H1 (cell line): ENCODE data around the gene NME3. TPM values are rescaled to one million over a fixed set of nuclear protein-coding genes. Genes with fewer than 3 reads are reported as not detected.

ENCODE experiments used
- CTCF ChIA-PET: fragments of 300-600 bp; sonication (Branson Sonifier 250); formaldehyde crosslinking; loops from one replicate; lab custom pipeline; 2021; ENCODE audit not compliant: partially characterized antibody; lab: Charles Lee
- POLR2A ChIA-PET: fragments of 300-600 bp; sonication (Branson Sonifier 250); formaldehyde crosslinking; loops from one replicate; lab custom pipeline; 2021; ENCODE audit warnings: inconsistent platforms; ENCODE audit not compliant: partially characterized antibody; lab: Charles Lee
- DNase-seq, 2 experiments: peaks; one replicate each; pipeline versions ENCODE4 v3.0.0 to v3.0.0-alpha.2; 2010 to 2022; ENCODE audit warnings: low spot score in 2 of 2, low read depth in 1 of 2, mixed read lengths in 1 of 2
- FAIRE-seq: peaks from 2 replicates; lab custom pipeline; 2011; peaks lifted over from hg19 to GRCh38; lab: Jason Lieb, UNC
- H2AFZ ChIP-seq: 2 replicates; pipeline ENCODE4 v1.8.1; 2012; ENCODE audit warnings: low read length, inconsistent platforms
- H2AK5ac ChIP-seq: 2 replicates; pipeline ENCODE4 v1.6.1; 2013; ENCODE audit warnings: low read depth, low read length
- H2BK120ac ChIP-seq: replicated peaks from 2 replicates; pipeline ENCODE3; 2013; ENCODE audit warnings: low read depth, low read length, inconsistent platforms
- H2BK12ac ChIP-seq: 2 replicates; pipeline ENCODE4 v1.6.1; 2013; ENCODE audit warnings: low read depth, low read length
- H2BK15ac ChIP-seq: 2 replicates; pipeline ENCODE4 v1.6.1; 2013; ENCODE audit warnings: low read length
- H2BK20ac ChIP-seq: 2 replicates; pipeline ENCODE4 v1.6.1; 2013; ENCODE audit warnings: low read length
- H2BK5ac ChIP-seq: 2 replicates; pipeline ENCODE4 v1.6.1; 2013; ENCODE audit warnings: low read depth, low read length
- H3K14ac ChIP-seq: 2 replicates; pipeline ENCODE4 v1.6.1; 2013; ENCODE audit warnings: inconsistent platforms; ENCODE audit not compliant: insufficient read length
- H3K18ac ChIP-seq: 2 replicates; pipeline ENCODE4 v1.6.1; 2013; ENCODE audit warnings: low read length; ENCODE audit errors: extremely low read depth
- H3K23ac ChIP-seq: 2 replicates; pipeline ENCODE4 v1.6.1; 2013; ENCODE audit warnings: inconsistent platforms; ENCODE audit not compliant: insufficient read length
- H3K23me2 ChIP-seq: 2 replicates; pipeline ENCODE4 v1.6.1; 2013; ENCODE audit warnings: low read depth, low read length
- H3K27ac ChIP-seq: 2 replicates; pipeline ENCODE4 v1.6.1; 2011; ENCODE audit warnings: low read depth, low read length, inconsistent platforms
- H3K27me3 ChIP-seq, 4 experiments: replicated peaks in 1 of 4; 1 replicate in 1 of 4; 2 replicates in 3 of 4; pipeline versions ENCODE4 v1.6.1 to v1.8.1; 2011 to 2013; ENCODE audit warnings: low read length in 3 of 4, mild to moderate bottlenecking in 3 of 4, inconsistent platforms in 2 of 4, mixed read lengths in 2 of 4, moderate library complexity in 1 of 4; ENCODE audit not compliant: control insufficient read depth in 3 of 4, insufficient read depth in 3 of 4; ENCODE audit errors: extremely low read depth in 1 of 4
- H3K36me3 ChIP-seq, 4 experiments: 2 replicates each; pipeline versions ENCODE4 v1.6.1 to v1.8.1; 2011 to 2013; ENCODE audit warnings: mild to moderate bottlenecking in 4 of 4, low read length in 3 of 4, moderate library complexity in 2 of 4, control low read depth in 1 of 4, inconsistent platforms in 1 of 4; ENCODE audit not compliant: insufficient read depth in 4 of 4, control insufficient read depth in 2 of 4
- H3K4ac ChIP-seq: replicated peaks from 2 replicates; pipeline ENCODE3; 2013; ENCODE audit warnings: low read length, low read depth, mixed read lengths, inconsistent platforms; ENCODE audit not compliant: insufficient read length
- H3K4me1 ChIP-seq, 4 experiments: replicated peaks in 1 of 4; 1 replicate in 1 of 4; 2 replicates in 3 of 4; pipeline versions ENCODE4 v1.6.1 to v1.8.1; 2011 to 2013; ENCODE audit warnings: low read length in 3 of 4, inconsistent platforms in 2 of 4, mixed read lengths in 1 of 4; ENCODE audit not compliant: insufficient read depth in 4 of 4, control insufficient read depth in 3 of 4
- H3K4me2 ChIP-seq, 2 experiments: 2 replicates each; pipeline versions ENCODE4 v1.6.1 to v1.8.1; 2011 to 2013; ENCODE audit warnings: low read depth in 2 of 2, low read length in 2 of 2, control low read depth in 1 of 2, inconsistent platforms in 1 of 2, mild to moderate bottlenecking in 1 of 2; ENCODE audit not compliant: insufficient read depth in 1 of 2
- H3K4me3 ChIP-seq, 4 experiments: fragments of 200-600, 300-600 bp in 1 of 4; sonication (generic), shearing (Covaris generic), sonication (Bioruptor Twin) in 1 of 4; 2 replicates each; pipeline versions ENCODE4 v1.5.1 to v1.8.1; 2011 to 2016; ENCODE audit warnings: low read length in 4 of 4, low read depth in 3 of 4, control low read depth in 2 of 4, inconsistent platforms in 2 of 4, mild to moderate bottlenecking in 2 of 4, mixed read lengths in 1 of 4, moderate library complexity in 1 of 4; ENCODE audit not compliant: insufficient read depth in 2 of 4; ENCODE audit errors: extremely low read depth in 1 of 4
- H3K56ac ChIP-seq: replicated peaks from 2 replicates; pipeline ENCODE3; 2013; ENCODE audit warnings: low read depth, mild to moderate bottlenecking, mixed read lengths, low read length, inconsistent platforms; ENCODE audit not compliant: insufficient read length
- H3K79me1 ChIP-seq: 2 replicates; pipeline ENCODE4 v1.6.1; 2013; ENCODE audit warnings: low read depth, low read length, control low read depth
- H3K79me2 ChIP-seq, 2 experiments: 2 replicates each; pipeline versions ENCODE4 v1.6.1 to v1.8.1; 2012 to 2013; ENCODE audit warnings: low read length in 2 of 2, mild to moderate bottlenecking in 2 of 2, inconsistent platforms in 1 of 2; ENCODE audit not compliant: insufficient read depth in 2 of 2, control insufficient read depth in 1 of 2
- H3K9ac ChIP-seq, 4 experiments: replicated peaks in 1 of 4; 1 replicate in 1 of 4; 2 replicates in 3 of 4; pipeline versions ENCODE4 v1.6.1 to v1.8.1; 2011 to 2013; ENCODE audit warnings: low read depth in 3 of 4, low read length in 3 of 4, control low read depth in 2 of 4, mild to moderate bottlenecking in 2 of 4, moderate library complexity in 2 of 4, inconsistent platforms in 1 of 4; ENCODE audit errors: extremely low read depth in 1 of 4
- H3K9me3 ChIP-seq, 2 experiments: 2 replicates each; pipeline versions ENCODE4 v1.6.1 to v1.8.1; 2012 to 2013; ENCODE audit warnings: mild to moderate bottlenecking in 2 of 2, moderate library complexity in 2 of 2, control low read depth in 1 of 2, inconsistent platforms in 1 of 2, low read depth in 1 of 2, low read length in 1 of 2, mixed read lengths in 1 of 2; ENCODE audit not compliant: insufficient read depth in 2 of 2
- H4K20me1 ChIP-seq, 2 experiments: replicated peaks in 1 of 2; 2 replicates each; pipeline versions ENCODE3 to v1.8.1; 2011 to 2013; ENCODE audit warnings: inconsistent platforms in 2 of 2, low read length in 2 of 2, mild to moderate bottlenecking in 1 of 2; ENCODE audit not compliant: insufficient read depth in 2 of 2, control insufficient read depth in 1 of 2
- H4K5ac ChIP-seq: 2 replicates; pipeline ENCODE4 v1.6.1; 2013; ENCODE audit warnings: low read length, low read depth, mixed read lengths, inconsistent platforms; ENCODE audit not compliant: insufficient read length
- H4K8ac ChIP-seq: 2 replicates; pipeline ENCODE4 v1.8.0; 2013; ENCODE audit warnings: mild to moderate bottlenecking, moderate library complexity, low read length, inconsistent platforms; ENCODE audit not compliant: insufficient read depth; ENCODE audit errors: extremely low read depth
- H4K91ac ChIP-seq: replicated peaks from 2 replicates; pipeline ENCODE3; 2013; ENCODE audit warnings: low read length, mixed read lengths, inconsistent platforms; ENCODE audit not compliant: insufficient read length
- CBX5 ChIP-seq: fragments of 300-800, 300-1000 bp; sonication (generic); IDR thresholded peaks from 2 replicates; pipeline ENCODE4 v1.7.1; 2016; ENCODE audit warnings: antibody characterized with exemption, low read length, low read depth
- CBX8 ChIP-seq: fragments of 300-800, 300-1000 bp; sonication (generic); IDR thresholded peaks from 2 replicates; pipeline ENCODE4 v1.7.1; 2016; ENCODE audit warnings: low read depth, low read length, borderline replicate concordance
- GABPA ChIP-seq: IDR thresholded peaks from 2 replicates; pipeline ENCODE4 v1.6.1; 2011; ENCODE audit warnings: mild to moderate bottlenecking, low read length, moderate library complexity, borderline replicate concordance; ENCODE audit not compliant: insufficient read depth
- JUN ChIP-seq: IDR thresholded peaks from 2 replicates; pipeline ENCODE4 v1.6.1; 2011; ENCODE audit warnings: low read depth, mild to moderate bottlenecking, improper control_type of control experiment, low read length
- KDM4A ChIP-seq: IDR thresholded peaks from one replicate; pipeline ENCODE4 v1.7.1; 2012; ENCODE audit warnings: low read depth, mild to moderate bottlenecking, moderate library complexity, low read length, inconsistent platforms; ENCODE audit not compliant: severe bottlenecking
- PHF8 ChIP-seq: fragments of 200-600 bp; sonication (generic); conservative IDR thresholded peaks from 2 replicates; pipeline ENCODE4 v1.7.1; 2012; ENCODE audit warnings: low read depth, mild to moderate bottlenecking, inconsistent platforms, low read length, moderate library complexity
- POLR2A ChIP-seq, 2 experiments: IDR thresholded peaks; 1 replicate in 1 of 2; 2 replicates in 1 of 2; pipeline ENCODE4 v1.6.1; 2011; ENCODE audit warnings: low read depth in 2 of 2, low read length in 2 of 2, mild to moderate bottlenecking in 2 of 2; ENCODE audit errors: control extremely low read depth in 1 of 2
- RBBP5 ChIP-seq: IDR thresholded peaks from 2 replicates; pipeline ENCODE4 v1.7.1; 2012; ENCODE audit warnings: low read depth, mild to moderate bottlenecking, inconsistent platforms, low read length, moderate library complexity, borderline replicate concordance
- RFX5 ChIP-seq: IDR thresholded peaks from 2 replicates; pipeline ENCODE4 v1.6.1; 2011; ENCODE audit warnings: low read depth, low read length, improper control_type of control experiment, borderline replicate concordance
- SAP30 ChIP-seq: fragments of 300-600 bp; sonication (generic); IDR thresholded peaks from 2 replicates; pipeline ENCODE4 v1.7.1; 2012; ENCODE audit warnings: low read length, moderate library complexity, mild to moderate bottlenecking, inconsistent platforms; ENCODE audit not compliant: insufficient read depth, insufficient replicate concordance
- WGBS, 2 experiments: shearing (Covaris generic) in 1 of 2; methylation state at CpG; one replicate each; pipeline versions ENCODE4 v1.1.6 to v1.1.7; 2013 to 2015; ENCODE audit warnings: low lambda C conversion rate in 2 of 2, mixed read lengths in 2 of 2, inconsistent platforms in 1 of 2, low coverage in 1 of 2, missing lambda C conversion rate in 1 of 2; ENCODE audit not compliant: insufficient replicate concordance in 2 of 2, insufficient coverage in 1 of 2, insufficient read length in 1 of 2; ENCODE audit errors: extremely low coverage in 1 of 2, missing lambda C conversion rate in 1 of 2; 5-methylcytosine and 5-hydroxymethylcytosine counted together
- polyA plus RNA-seq, 7 experiments: library from polyadenylated mRNA; depleted of rRNA in 3 of 7; stranded (reverse) in 5 of 7; unstranded in 2 of 7; fragments of >200 nt in 5 of 7; fragments of 200-250 nt in 2 of 7; gene quantifications; 1 replicate in 5 of 7; 2 replicates in 1 of 7; 4 replicates in 1 of 7; pipeline versions ENCODE4 v1.2.1 to v1.2.3, GENCODE V29; 2011 to 2013; ENCODE audit warnings: missing spikeins in 2 of 7, mixed read lengths in 2 of 7
- total RNA-seq: library from RNA; stranded (reverse); fragmentation: NEBNext Ultra II Directional; extraction: Animal tissue kit (Norgen Biotek cat#: 25700); gene quantifications from 2 replicates; pipeline ENCODE4 v1.2.1, GENCODE V29; 2021
- TF ChIP-seq, protein P1 (sequence below): IDR thresholded peaks from 2 replicates; pipeline ENCODE4 v1.6.1; 2012; ENCODE audit warnings: inconsistent platforms

Gene NME3
- total and polyA plus RNA-seq, 2 of the 8 experiments (the other 6 are each of a cell fraction or from before 2014, with no cell fraction given): 72.5 to 163 TPM

DNA sequence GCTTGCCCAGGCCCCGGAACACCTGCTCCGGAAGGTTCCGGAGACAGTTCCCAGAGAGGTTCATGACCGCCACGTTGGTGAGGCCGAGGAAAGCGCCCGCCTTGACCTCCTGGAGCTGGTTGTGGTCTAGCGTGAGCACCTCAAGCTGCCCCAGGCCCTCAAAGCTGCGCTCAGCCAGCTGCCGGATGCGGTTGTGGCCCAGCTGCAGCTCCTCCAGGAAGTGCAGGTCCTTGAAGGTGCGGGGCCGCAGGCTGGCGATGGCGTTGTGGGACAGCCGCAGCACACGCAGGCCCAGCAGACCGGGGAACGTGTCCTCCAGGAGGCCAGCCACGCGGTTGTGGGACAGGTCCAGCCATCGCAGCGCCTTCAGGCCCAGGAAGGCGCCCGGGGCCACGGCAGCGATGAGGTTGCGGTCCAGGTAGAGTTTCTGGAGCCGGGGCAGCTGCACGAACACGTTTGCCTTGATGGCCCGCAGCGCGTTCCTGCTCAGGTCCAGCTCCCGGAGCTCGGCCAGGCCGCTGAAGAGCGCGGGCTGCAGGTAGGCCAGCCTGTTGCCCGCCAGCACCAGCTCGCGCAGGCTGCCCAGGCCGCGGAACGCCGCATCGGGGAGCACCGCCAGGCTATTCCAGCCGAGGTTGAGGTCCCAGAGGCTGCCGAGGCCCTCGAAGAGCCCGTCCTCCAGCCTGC, 20.1 kb upstream of the NME3 start:
- no peaks in the 10 kb centered on the region for H3K23me2 ChIP-seq
- no peaks in the 10 kb centered on the region for H3K27me3 ChIP-seq
- no peak overlapping the region for H4K91ac ChIP-seq
- no peak overlapping the region for H3K14ac ChIP-seq
- H3K4me3 ChIP-seq: no peak overlapping the region
- no peaks in the 10 kb centered on the region; a peak in 1 of 4 replicates for H3K9me3 ChIP-seq
- ChIA-PET CTCF (interaction anchor here (0.8 to 1.3 kb wide), 4 partner anchors 9 to 67 kb away, joined by 3 to 5 read pairs (median 3); partner anchors contain the start of genes NUBP2 and SPSB3), POLR2A (interaction anchor here (0.6 to 4.2 kb wide), 7 partner anchors 9 to 113 kb away, joined by 3 to 26 read pairs (median 3); partner anchors contain the start of genes EME2, JPT2, MRPS34 and NME3)
- DNase-seq (no peak), FAIRE-seq (no peak)
- 90% methylated on average over 48 of the region's 53 CpGs; no CpG with 5 or more reads in 1 of the 2 experiments for WGBS, 2 experiments
- H3K4me2 ChIP-seq: no peak overlapping the region
- H2BK120ac ChIP-seq: no peak overlapping the region
- H2AFZ ChIP-seq: no peak overlapping the region
- no peak overlapping the region for H2BK15ac ChIP-seq
- H3K4me1 ChIP-seq: no peaks in the 10 kb centered on the region
- peaks cover 0 to 42% (median 2%) of the 10 kb centered on the region in 4 experiments; a peak in 4 of 8 replicates for H3K36me3 ChIP-seq
- no peak overlapping the region for H2BK12ac ChIP-seq
- H2BK20ac ChIP-seq: no peak overlapping the region
- peaks cover 0 to 4% of the 10 kb centered on the region in 2 experiments; a peak in 2 of 4 replicates for H3K79me2 ChIP-seq
- no peak overlapping the region for H3K4ac ChIP-seq
- H4K8ac ChIP-seq: peak overlapping the region; percentile 25; the same call in 1 of the 2 replicates
- H3K23ac ChIP-seq: no peak overlapping the region
- peaks cover 2% of the 10 kb centered on the region for H3K79me1 ChIP-seq
- no peak overlapping the region for H3K56ac ChIP-seq
- H4K5ac ChIP-seq: no peak overlapping the region
- H2BK5ac ChIP-seq: no peak overlapping the region
- H4K20me1 ChIP-seq: peaks cover 6 to 7% of the 10 kb centered on the region in 2 experiments
- H3K18ac ChIP-seq: no peak overlapping the region
- no peak overlapping the region for H2AK5ac ChIP-seq
- no peak overlapping the region for H3K27ac ChIP-seq
- no peak overlapping the region for H3K9ac ChIP-seq
- no peak for TF ChIP-seq KDM4A
- no peak for TF ChIP-seq CBX8
- TF ChIP-seq POLR2A (IDR thresholded peaks at IDR 0.05; ENCODE audit: control extremely low read depth in 1 of 2, low read depth in 2 of 2, low read length in 2 of 2): no peak
- TF ChIP-seq GABPA: no peak
- no peak for TF ChIP-seq RBBP5
- no peak for TF ChIP-seq CBX5
- no peak for TF ChIP-seq SAP30
- TF ChIP-seq, protein P1, sequence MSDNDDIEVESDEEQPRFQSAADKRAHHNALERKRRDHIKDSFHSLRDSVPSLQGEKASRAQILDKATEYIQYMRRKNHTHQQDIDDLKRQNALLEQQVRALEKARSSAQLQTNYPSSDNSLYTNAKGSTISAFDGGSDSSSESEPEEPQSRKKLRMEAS: no peak
- TF ChIP-seq JUN: no peak
- no peak for TF ChIP-seq RFX5
- no peak for TF ChIP-seq PHF8
